OCI-M2 (cell line): ENCODE data around the gene GTF2F1.
"Not testable (repeated sequence)": the region's sequence is repeated elsewhere in the genome, so short reads cannot be mapped to it uniquely, and the experiment has no call there.

Source experiments
- DNase-seq: peaks from one replicate; lab custom pipeline; 2025; ENCODE audit not compliant: unreplicated experiment; lab: John Stamatoyannopoulos, UW

The GTF2F1 gene

GRCh38 chr19:6387372-6387771 lies 5.6 kb downstream of the GTF2F1 start:
- DNase-seq, result no peak

GRCh38 chr19:6384381-6384780 lies 8.6 kb downstream of the GTF2F1 start:
- no peak for DNase-seq

GRCh38 chr19:6383188-6383587 lies 9.8 kb downstream of the GTF2F1 start:
- DNase-seq, result no peak

- no peak for DNase-seq
These were observed 11.8 kb downstream of the GTF2F1 start for GRCh38 chr19:6381030-6381750.

GRCh38 chr19:6379744-6380143 lies 13.2 kb downstream of the GTF2F1 start:
- no peak for DNase-seq

- no peak for DNase-seq
These were observed 14.5 kb downstream of the GTF2F1 start for GRCh38 chr19:6378486-6378885.

- DNase-seq, result no peak
These were observed 14.9 kb downstream of the GTF2F1 start for GRCh38 chr19:6378041-6378440.

GRCh38 chr19:6376512-6377190 lies 16.3 kb downstream of the GTF2F1 start:
- no peak for DNase-seq

- DNase-seq, result no peak
These were observed 17.5 kb downstream of the GTF2F1 start, which contains the start of gene PSPN for GRCh38 chr19:6375411-6376010. PSPN (minus strand) TSS chr19:6375933; CDS start chr19:6375849, 84 bp downstream.

DNA sequence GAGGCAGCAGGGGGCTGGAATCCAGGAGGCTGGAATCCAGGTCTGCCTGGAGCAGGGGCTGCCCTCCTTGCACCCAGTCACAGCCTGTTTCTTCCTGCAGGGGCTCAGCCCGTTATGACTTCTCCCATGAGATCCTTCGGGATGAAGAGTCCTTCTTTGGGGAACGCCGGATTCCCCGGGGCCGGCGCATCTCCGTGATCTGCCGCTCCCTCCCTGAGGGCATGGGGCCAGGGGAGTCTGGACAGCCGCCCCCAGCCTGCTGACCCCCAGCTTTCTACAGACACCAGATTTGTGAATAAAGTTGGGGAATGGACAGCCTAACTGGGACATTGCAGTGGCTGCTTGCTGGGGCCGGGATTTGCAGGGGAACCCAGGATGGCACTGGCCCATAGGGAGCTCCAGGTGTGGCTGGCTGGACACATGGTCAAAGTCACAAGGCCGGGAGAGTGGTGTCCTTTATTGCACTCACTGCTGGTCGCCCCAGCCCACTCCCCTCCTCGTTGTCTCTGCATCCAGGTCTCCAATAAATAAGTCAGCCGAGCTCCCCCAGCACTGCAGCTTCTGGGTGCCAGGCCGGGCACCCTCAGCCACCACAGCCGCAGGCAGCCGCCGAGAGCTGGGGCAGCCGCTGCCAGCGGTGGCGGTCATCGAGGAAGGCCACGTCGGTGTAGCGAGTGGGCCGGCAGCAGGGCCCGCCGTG lies 18.1 kb downstream of the GTF2F1 start:
- DNase-seq, result no peak

DNA sequence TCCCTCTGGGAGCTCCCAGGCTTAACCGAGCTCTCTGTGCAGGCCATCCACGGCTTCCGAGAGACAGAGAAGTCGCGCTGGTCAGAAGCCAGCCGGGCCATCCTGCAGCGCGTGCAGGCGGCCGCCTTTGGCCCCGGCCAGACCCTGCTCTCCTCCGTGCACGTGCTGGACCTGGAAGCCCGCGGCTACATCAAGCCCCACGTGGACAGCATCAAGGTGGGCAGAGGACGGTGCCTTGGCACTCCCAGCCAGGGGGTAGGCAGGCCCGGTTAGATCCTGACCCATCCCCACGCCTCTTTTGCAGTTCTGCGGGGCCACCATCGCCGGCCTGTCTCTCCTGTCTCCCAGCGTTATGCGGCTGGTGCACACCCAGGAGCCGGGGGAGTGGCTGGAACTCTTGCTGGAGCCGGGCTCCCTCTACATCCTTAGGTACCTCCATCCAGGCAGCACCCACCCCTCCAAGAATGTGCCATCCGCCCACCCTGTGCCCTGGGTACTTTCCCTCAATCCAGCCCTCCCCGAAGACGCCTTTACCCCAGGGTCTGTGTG lies 18.7 kb downstream of the GTF2F1 start:
- DNase-seq, result no peak

GRCh38 chr19:6373813-6374108 lies 19.2 kb downstream of the GTF2F1 start:
- no peak for DNase-seq

DNA sequence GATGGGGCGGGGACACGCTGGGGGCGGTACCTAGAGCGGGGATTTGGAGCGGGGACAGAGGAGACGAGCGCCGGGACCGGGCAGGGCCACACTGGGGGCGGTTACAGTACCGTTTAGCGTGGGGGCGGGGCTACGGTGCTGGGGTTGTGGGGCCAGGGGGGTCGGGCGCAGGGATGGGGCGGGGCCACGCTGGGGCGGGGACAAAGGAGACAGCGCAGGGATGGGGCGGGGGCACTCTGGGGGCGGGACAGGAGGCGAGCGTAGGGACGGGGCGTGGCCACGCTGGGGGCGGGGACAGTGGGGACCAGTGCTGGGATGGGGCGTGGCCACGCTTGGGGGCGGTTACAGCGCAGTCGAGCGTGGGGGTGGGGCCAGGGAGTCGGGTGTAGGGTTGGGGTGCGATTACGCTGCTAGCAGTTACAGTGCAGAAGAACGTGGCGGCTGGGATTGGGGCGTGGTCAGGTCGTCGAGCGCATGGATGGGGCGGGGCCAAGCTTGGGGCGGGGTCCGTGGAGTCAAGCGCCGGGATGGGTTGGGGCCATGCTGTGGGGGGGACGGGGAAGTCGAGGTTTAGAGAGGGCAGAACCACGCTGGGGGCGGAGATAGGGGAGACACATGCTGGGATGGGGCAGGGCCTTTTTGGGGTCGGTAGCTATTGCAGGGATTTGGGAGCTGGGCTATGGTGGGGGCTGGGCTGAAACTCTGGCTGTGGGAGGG lies 19.7 kb downstream of the GTF2F1 start:
- DNase-seq, result peak; percentile 69

DNA sequence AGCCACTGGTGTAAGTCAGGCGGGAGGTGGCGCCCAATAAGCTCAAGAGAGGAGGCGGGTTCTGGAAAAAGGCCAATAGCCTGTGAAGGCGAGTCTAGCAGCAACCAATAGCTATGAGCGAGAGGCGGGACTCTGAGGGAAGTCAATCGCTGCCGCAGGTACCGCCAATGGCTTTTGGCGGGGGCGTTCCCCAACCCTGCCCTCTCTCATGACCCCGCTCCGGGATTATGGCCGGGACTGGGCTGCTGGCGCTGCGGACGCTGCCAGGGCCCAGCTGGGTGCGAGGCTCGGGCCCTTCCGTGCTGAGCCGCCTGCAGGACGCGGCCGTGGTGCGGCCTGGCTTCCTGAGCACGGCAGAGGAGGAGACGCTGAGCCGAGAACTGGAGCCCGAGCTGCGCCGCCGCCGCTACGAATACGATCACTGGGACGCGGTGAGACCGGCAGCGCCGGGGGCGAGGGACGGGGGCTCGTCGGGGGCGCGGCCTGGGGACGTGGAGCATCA lies 20.3 kb downstream of the GTF2F1 start, which contains the start of gene ALKBH7:
ALKBH7 (plus strand) TSS at position 201 of the 502 bp plus-strand sequence; CDS start at position 228, 27 bp downstream.
- no peak for DNase-seq

- no peak for DNase-seq
These were observed 28.6 kb downstream of the GTF2F1 start for GRCh38 chr19:6364353-6364752.

DNA sequence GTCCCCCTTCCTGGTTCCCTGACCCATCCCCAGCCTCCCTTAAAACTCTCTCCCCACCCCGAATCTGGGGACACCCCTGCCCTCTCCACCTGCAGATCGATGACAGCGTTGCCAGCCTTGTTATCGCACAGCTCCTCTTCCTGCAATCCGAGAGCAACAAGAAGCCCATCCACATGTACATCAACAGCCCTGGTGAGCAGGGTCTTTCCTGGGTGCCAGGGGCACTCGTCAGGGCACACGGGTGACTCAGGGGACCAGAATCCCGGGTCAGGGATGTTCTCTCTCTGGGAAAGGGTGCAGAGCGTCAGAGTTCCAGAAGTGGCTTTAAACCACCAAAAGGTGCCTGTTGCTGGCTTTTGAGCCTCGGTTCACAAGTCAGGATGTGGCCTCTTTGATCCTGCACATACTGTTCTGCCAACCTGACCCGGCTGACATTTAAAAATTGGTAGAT lies 30.6 kb downstream of the GTF2F1 start:
- DNase-seq, result no peak

DNA sequence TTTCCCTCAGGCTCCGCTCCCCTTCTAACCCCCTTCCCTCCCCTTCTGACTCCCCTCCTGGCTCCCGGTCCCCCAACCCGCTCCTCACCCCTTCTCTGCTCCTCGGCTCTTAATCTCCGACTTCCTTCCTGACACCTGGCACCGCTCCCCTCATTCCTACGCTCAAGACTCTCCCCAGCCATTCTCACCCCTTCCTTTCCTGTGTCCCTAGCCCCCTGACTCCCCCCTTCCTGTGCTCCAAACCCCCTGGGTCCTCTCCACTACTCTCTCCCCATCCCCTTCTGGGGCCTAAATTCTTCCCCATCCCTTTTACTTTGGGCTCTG lies 31.0 kb downstream of the GTF2F1 start:
- DNase-seq, result no peak

GRCh38 chr19:6360857-6361216 lies 32.1 kb downstream of the GTF2F1 start:
- not testable (repeated sequence) for DNase-seq

- not testable (repeated sequence) for DNase-seq
These were observed 32.5 kb downstream of the GTF2F1 start for GRCh38 chr19:6360445-6360844.

GRCh38 chr19:6359568-6360341 lies 33.2 kb downstream of the GTF2F1 start:
- no peak for DNase-seq
